DOHH2 (cell line): Measurements from ENCODE around the gene MVP.

Experiments used
- EZH2phosphoT487 ChIP-seq: fragments of 200-600 bp; sonication (generic); IDR thresholded peaks from 2 replicates; pipeline ENCODE4 v1.6.1; 2017; ENCODE audit warnings: borderline replicate concordance, mild to moderate bottlenecking, antibody characterized with exemption, low read length, moderate library complexity, mixed read lengths
- TF ChIP-seq, protein P1 (sequence below): fragments of 200-600 bp; sonication (generic); IDR thresholded peaks from one replicate; pipeline ENCODE4 v1.5.1; 2014; ENCODE audit warnings: antibody characterized with exemption, mild to moderate bottlenecking, low read depth, low read length; ENCODE audit not compliant: poor library complexity, severe bottlenecking

- TF ChIP-seq, protein P1, sequence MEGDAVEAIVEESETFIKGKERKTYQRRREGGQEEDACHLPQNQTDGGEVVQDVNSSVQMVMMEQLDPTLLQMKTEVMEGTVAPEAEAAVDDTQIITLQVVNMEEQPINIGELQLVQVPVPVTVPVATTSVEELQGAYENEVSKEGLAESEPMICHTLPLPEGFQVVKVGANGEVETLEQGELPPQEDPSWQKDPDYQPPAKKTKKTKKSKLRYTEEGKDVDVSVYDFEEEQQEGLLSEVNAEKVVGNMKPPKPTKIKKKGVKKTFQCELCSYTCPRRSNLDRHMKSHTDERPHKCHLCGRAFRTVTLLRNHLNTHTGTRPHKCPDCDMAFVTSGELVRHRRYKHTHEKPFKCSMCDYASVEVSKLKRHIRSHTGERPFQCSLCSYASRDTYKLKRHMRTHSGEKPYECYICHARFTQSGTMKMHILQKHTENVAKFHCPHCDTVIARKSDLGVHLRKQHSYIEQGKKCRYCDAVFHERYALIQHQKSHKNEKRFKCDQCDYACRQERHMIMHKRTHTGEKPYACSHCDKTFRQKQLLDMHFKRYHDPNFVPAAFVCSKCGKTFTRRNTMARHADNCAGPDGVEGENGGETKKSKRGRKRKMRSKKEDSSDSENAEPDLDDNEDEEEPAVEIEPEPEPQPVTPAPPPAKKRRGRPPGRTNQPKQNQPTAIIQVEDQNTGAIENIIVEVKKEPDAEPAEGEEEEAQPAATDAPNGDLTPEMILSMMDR: no peak
- no peak for TF ChIP-seq EZH2phosphoT487
These were observed 74.1 kb downstream of the MVP start for GRCh38 chr16:29894352-29894751.
